ENCODE data around the gene CDA.

The CDA gene

GRCh38 chr1:20584890-20585289 lies 4.0 kb upstream of the CDA start:
- H3K4me3 ChIP-seq (replicated peaks; ENCODE audit: low read depth, low read length): no peak overlapping the region
- no peak for TF ChIP-seq CTCF (IDR thresholded peaks at IDR 0.05; ENCODE audit: low read depth, low read length, missing control alignments)

GRCh38 chr1:20586953-20587660 lies 1.8 kb upstream of the CDA start:
- no peak overlapping the region for H3K4me3 ChIP-seq (replicated peaks; ENCODE audit: low read depth, low read length)
- DNase-seq (ENCODE audit: extremely low read depth, low read depth): no peak
- TF ChIP-seq CTCF (IDR thresholded peaks at IDR 0.05; ENCODE audit: low read depth, low read length, missing control alignments): no peak

More at GRCh38 chr1:20584890-20585289, 4.0 kb upstream of the CDA start:
- no peak for DNase-seq (ENCODE audit: extremely low read depth, low read depth)

GRCh38 chr1:20587661-20588053 lies 1.2 kb upstream of the CDA start:
- TF ChIP-seq CTCF (IDR thresholded peaks at IDR 0.05; ENCODE audit: low read depth, low read length, missing control alignments): no peak
- DNase-seq (ENCODE audit: extremely low read depth, low read depth): no peak
- no peak overlapping the region for H3K4me3 ChIP-seq (replicated peaks; ENCODE audit: low read depth, low read length)

- no peak for TF ChIP-seq CTCF (IDR thresholded peaks at IDR 0.05; ENCODE audit: low read depth, low read length, missing control alignments)
- peak overlapping the region; percentile 25 for H3K4me3 ChIP-seq (replicated peaks; ENCODE audit: low read depth, low read length)
- no peak for DNase-seq (ENCODE audit: extremely low read depth, low read depth)
Measured at GRCh38 chr1:20589331-20590278, 708 bp downstream of the CDA start.

- H3K4me3 ChIP-seq (replicated peaks; ENCODE audit: low read depth, low read length): peak overlapping the region; percentile 25; the same call in 1 of the 2 replicates
- no peak for TF ChIP-seq CTCF (IDR thresholded peaks at IDR 0.05; ENCODE audit: low read depth, low read length, missing control alignments)
- no peak for DNase-seq (ENCODE audit: extremely low read depth, low read depth)
Measured at GRCh38 chr1:20590306-20590777, 1.4 kb downstream of the CDA start.

GRCh38 chr1:20593756-20594155 lies 4.9 kb downstream of the CDA start:
- no peak for DNase-seq (ENCODE audit: extremely low read depth, low read depth)
- H3K4me3 ChIP-seq (replicated peaks; ENCODE audit: low read depth, low read length): no peak overlapping the region
- TF ChIP-seq CTCF (IDR thresholded peaks at IDR 0.05; ENCODE audit: low read depth, low read length, missing control alignments): no peak

All from HFF-Myc (cell line).